ENCODE results near the gene KCNMB2. TPM values are rescaled to one million over a fixed set of nuclear protein-coding genes. Genes with fewer than 3 reads are reported as not detected.
A peak's percentile ranks its signal among the peaks of the same experiment; 100 is the strongest.

The KCNMB2 gene
- total RNA-seq, 1 donor, result 1.1 TPM

- H3K79me2 ChIP-seq (ENCODE audit: insufficient read depth, low read length), result no peaks in the 10 kb centered on the region
- peak overlapping the region; percentile 17 for H3K27ac ChIP-seq (ENCODE audit: low read depth, low read length)
- peaks cover 3% of the 10 kb centered on the region for H3K4me1 ChIP-seq (ENCODE audit: insufficient read depth, low read length)
- no peak for TF ChIP-seq CTCF (IDR thresholded peaks at IDR 0.05; ENCODE audit: extremely low read depth, low read depth, low read length)
- H4K20me1 ChIP-seq (ENCODE audit: insufficient read depth, low read length), result no peaks in the 10 kb centered on the region
- no peaks in the 10 kb centered on the region for H3K36me3 ChIP-seq (ENCODE audit: insufficient read depth, low read length)
- H3K9me3 ChIP-seq (ENCODE audit: low read depth, low read length), result no peaks in the 10 kb centered on the region
- H3K4me3 ChIP-seq (ENCODE audit: insufficient read depth, low read length), result no peak overlapping the region
- no peak overlapping the region for H2AFZ ChIP-seq (ENCODE audit: low read length)
- DNase-seq (ENCODE audit: insufficient read length, low spot score, missing footprints), result peak; percentile 27
- H3K27me3 ChIP-seq (ENCODE audit: insufficient read depth, low read length), result no peaks in the 10 kb centered on the region
- no peak overlapping the region for H3K4me2 ChIP-seq (ENCODE audit: insufficient read depth, low read length)
These were observed 241.6 kb downstream of the KCNMB2 start for GRCh38 chr3:178777718-178778411.

DNA sequence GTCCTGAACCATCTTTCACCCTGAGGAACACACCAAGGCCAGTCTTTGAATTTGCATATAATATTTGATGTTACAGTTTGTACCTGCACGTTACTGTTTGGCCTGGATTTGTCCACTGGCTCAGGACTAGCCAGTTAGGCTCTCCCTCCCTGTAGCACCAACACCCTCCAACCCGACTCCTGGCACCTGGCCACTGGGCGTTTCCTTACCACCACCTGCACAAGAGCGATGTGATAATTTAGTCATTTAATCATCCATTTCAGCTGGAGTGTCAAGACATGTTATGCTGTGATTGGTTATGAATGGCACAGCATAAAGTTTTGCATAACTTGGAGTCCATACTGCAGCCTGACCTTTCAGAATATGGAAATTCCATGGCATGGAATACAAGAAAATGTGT lies 242.4 kb downstream of the KCNMB2 start:
- Histone ChIP-seq H3K79me2 (ENCODE audit: insufficient read depth, low read length) (no peaks in the 10 kb centered on the region), H3K27me3 (ENCODE audit: insufficient read depth, low read length) (no peaks in the 10 kb centered on the region), H3K27ac (ENCODE audit: low read depth, low read length) (no peak overlapping the region), H3K4me3 (ENCODE audit: insufficient read depth, low read length) (no peak overlapping the region), H3K4me1 (ENCODE audit: insufficient read depth, low read length) (peaks cover 3% of the 10 kb centered on the region), H3K9me3 (ENCODE audit: low read depth, low read length) (no peaks in the 10 kb centered on the region), H3K36me3 (ENCODE audit: insufficient read depth, low read length) (no peaks in the 10 kb centered on the region), H4K20me1 (ENCODE audit: insufficient read depth, low read length) (no peaks in the 10 kb centered on the region), H2AFZ (ENCODE audit: low read length) (no peak overlapping the region), H3K4me2 (ENCODE audit: insufficient read depth, low read length) (no peak overlapping the region)
- no peak for TF ChIP-seq CTCF (IDR thresholded peaks at IDR 0.05; ENCODE audit: extremely low read depth, low read depth, low read length)
- DNase-seq (ENCODE audit: insufficient read length, low spot score, missing footprints), result no peak

GRCh38 chr3:178785961-178786360 lies 249.7 kb downstream of the KCNMB2 start:
- TF ChIP-seq CTCF (IDR thresholded peaks at IDR 0.05; ENCODE audit: extremely low read depth, low read depth, low read length), result no peak
- no peak overlapping the region for H3K4me3 ChIP-seq (ENCODE audit: insufficient read depth, low read length)
- H3K9me3 ChIP-seq (ENCODE audit: low read depth, low read length), result no peaks in the 10 kb centered on the region
- H3K4me1 ChIP-seq (ENCODE audit: insufficient read depth, low read length), result no peaks in the 10 kb centered on the region
- H3K27me3 ChIP-seq (ENCODE audit: insufficient read depth, low read length), result no peaks in the 10 kb centered on the region
- no peak overlapping the region for H3K27ac ChIP-seq (ENCODE audit: low read depth, low read length)
- DNase-seq (ENCODE audit: insufficient read length, low spot score, missing footprints), result no peak
- no peak overlapping the region for H3K4me2 ChIP-seq (ENCODE audit: insufficient read depth, low read length)
- H4K20me1 ChIP-seq (ENCODE audit: insufficient read depth, low read length), result no peaks in the 10 kb centered on the region
- H2AFZ ChIP-seq (ENCODE audit: low read length), result no peak overlapping the region
- H3K79me2 ChIP-seq (ENCODE audit: insufficient read depth, low read length), result no peaks in the 10 kb centered on the region
- H3K36me3 ChIP-seq (ENCODE audit: insufficient read depth, low read length), result no peaks in the 10 kb centered on the region

- Histone ChIP-seq H3K9me3 (ENCODE audit: low read depth, low read length) (no peaks in the 10 kb centered on the region), H3K27ac (ENCODE audit: low read depth, low read length) (no peak overlapping the region), H3K4me3 (ENCODE audit: insufficient read depth, low read length) (no peak overlapping the region), H3K27me3 (ENCODE audit: insufficient read depth, low read length) (no peaks in the 10 kb centered on the region), H4K20me1 (ENCODE audit: insufficient read depth, low read length) (no peaks in the 10 kb centered on the region), H3K4me1 (ENCODE audit: insufficient read depth, low read length) (no peaks in the 10 kb centered on the region), H3K36me3 (ENCODE audit: insufficient read depth, low read length) (no peaks in the 10 kb centered on the region), H3K4me2 (ENCODE audit: insufficient read depth, low read length) (no peak overlapping the region), H2AFZ (ENCODE audit: low read length) (no peak overlapping the region), H3K79me2 (ENCODE audit: insufficient read depth, low read length) (no peaks in the 10 kb centered on the region)
- TF ChIP-seq CTCF (IDR thresholded peaks at IDR 0.05; ENCODE audit: extremely low read depth, low read depth, low read length), result no peak
- no peak for DNase-seq (ENCODE audit: insufficient read length, low spot score, missing footprints)
These were observed 251.7 kb downstream of the KCNMB2 start for GRCh38 chr3:178787960-178788359.
